PC-9 (cell line): Measurements from ENCODE around the gene SHANK3. TPM values are rescaled to one million over a fixed set of nuclear protein-coding genes. Genes with fewer than 3 reads are reported as not detected.

Experiments used
- BruUV-seq: library from RNA; stranded (reverse); fragments of 400-500 nt; replicated peaks from 2 replicates; lab custom pipeline; 2021; lab: Mats Ljungman, UMichigan
- CTCF ChIA-PET: fragments of 300-600 bp; sonication (Branson Sonifier 250); formaldehyde crosslinking; loops from one replicate; lab custom pipeline; 2022; ENCODE audit warnings: antibody characterized with exemption; lab: Charles Lee
- POLR2A ChIA-PET: fragments of 300-600 bp; sonication (Branson Sonifier 250); formaldehyde crosslinking; loops from one replicate; lab custom pipeline; 2022; ENCODE audit warnings: antibody characterized with exemption; ENCODE audit not compliant: unreplicated experiment; lab: Charles Lee
- DNase-seq, 2 experiments: peaks; one replicate each; pipeline versions ENCODE4 v3.0.0 to v3.0.0-alpha.2; 2015 to 2022; ENCODE audit warnings: mixed read lengths in 1 of 2
- H2AFZ ChIP-seq: fragments of 200-600 bp; sonication (generic); 2 replicates; pipeline ENCODE4 v1.8.1; 2017; ENCODE audit warnings: antibody characterized with exemption
- H3F3A ChIP-seq: fragments of 200-600 bp; sonication (generic); 2 replicates; pipeline ENCODE4 v1.8.1; 2017; ENCODE audit warnings: antibody characterized with exemption, mild to moderate bottlenecking, low read depth; ENCODE audit not compliant: insufficient read depth
- H3K27ac ChIP-seq: fragments of 200-600 bp; sonication (generic); 2 replicates; pipeline ENCODE4 v1.6.1; 2016; ENCODE audit warnings: mixed run types
- H3K27me3 ChIP-seq: fragments of 200-600 bp; sonication (generic); 2 replicates; pipeline ENCODE4 v1.6.1; 2016; ENCODE audit warnings: low read depth, mixed run types; ENCODE audit not compliant: insufficient read depth
- H3K36me3 ChIP-seq: fragments of 200-600 bp; sonication (generic); 2 replicates; pipeline ENCODE4 v1.6.1; 2016; ENCODE audit warnings: low read depth, mixed run types
- H3K4me1 ChIP-seq: fragments of 200-600 bp; sonication (generic); replicated peaks from 2 replicates; pipeline ENCODE4 v1.6.1; 2016; ENCODE audit warnings: mixed run types; ENCODE audit not compliant: insufficient read depth
- H3K4me2 ChIP-seq: fragments of 200-600 bp; sonication (generic); 2 replicates; pipeline ENCODE4 v1.6.1; 2017; ENCODE audit warnings: mixed run types
- H3K4me3 ChIP-seq: fragments of 200-600 bp; sonication (generic); 2 replicates; pipeline ENCODE4 v1.6.1; 2016; ENCODE audit warnings: mixed run types
- H3K79me2 ChIP-seq: fragments of 200-600 bp; sonication (generic); 2 replicates; pipeline ENCODE4 v1.6.1; 2017; ENCODE audit warnings: low read depth, mixed run types
- H3K9me2 ChIP-seq: fragments of 200-600 bp; sonication (generic); 2 replicates; pipeline ENCODE4 v1.8.1; 2017; ENCODE audit warnings: mild to moderate bottlenecking; ENCODE audit not compliant: insufficient read depth
- H3K9me3 ChIP-seq: fragments of 200-600 bp; sonication (generic); 2 replicates; pipeline ENCODE4 v1.8.1; 2016; ENCODE audit warnings: low read depth; ENCODE audit not compliant: insufficient read depth
- H4K20me1 ChIP-seq: fragments of 200-600 bp; sonication (generic); 2 replicates; pipeline ENCODE4 v1.8.1; 2017; ENCODE audit not compliant: insufficient read depth
- CTCF ChIP-seq: fragments of 200-600 bp; sonication (generic); conservative IDR thresholded peaks from 2 replicates; pipeline ENCODE4 v1.6.1; 2017; ENCODE audit warnings: mixed run types, antibody characterized with exemption, mild to moderate bottlenecking, moderate library complexity
- EZH2 ChIP-seq: fragments of 200-600 bp; sonication (generic); IDR thresholded peaks from 2 replicates; pipeline ENCODE4 v1.8.0; 2017; ENCODE audit warnings: antibody characterized with exemption, low read depth
- intact Hi-C: fragments of 100-400 bp; cut with micrococcal nuclease; formaldehyde crosslinking; loops from one replicate; pipeline ENCODE4 v1.10.0; 2022; ENCODE audit not compliant: unreplicated experiment
- total RNA-seq: library from RNA; stranded (reverse); gene quantifications from 2 replicates; pipeline ENCODE4 v1.2.3, GENCODE V29; 2021

The SHANK3 gene
- total RNA-seq, 1 experiment from 2014 or later: 5.8 TPM

GRCh38 chr22:50674130-50674500 lies 1.5 kb downstream of the SHANK3 start:
- TF ChIP-seq CTCF (no peak), EZH2 (no peak)

GRCh38 chr22:50674606-50675552 lies 2.3 kb downstream of the SHANK3 start:
- peak; percentile 89 to 90 for DNase-seq
- ChIA-PET CTCF (interaction anchor here (0.6 to 1.0 kb wide), 4 partner anchors 9 to 434 kb away, joined by 3 read pairs; no protein-coding TSS in a partner anchor), POLR2A (interaction anchor here (0.5 to 0.6 kb wide), 2 partner anchors 23 to 25 kb away, joined by 4 to 6 read pairs; no protein-coding TSS in a partner anchor)
- Histone ChIP-seq H3K36me3 (no peaks in the 10 kb centered on the region), H4K20me1 (0 out of 2 replicates have a peak, but pooled peaks cover 3% of the 10 kb centered on the region), H3K9me2 (no peaks in the 10 kb centered on the region), H3K4me1 (peaks cover 15% of the 10 kb centered on the region; the same call in 1 of the 2 replicates), H3K27ac (no peak overlapping the region), H3K79me2 (peaks cover 4% of the 10 kb centered on the region; the same call in 1 of the 2 replicates), H2AFZ (peak overlapping the region; percentile 63), H3F3A (peaks cover 30% of the 10 kb centered on the region; the same call in 1 of the 2 replicates), H3K4me3 (peak overlapping the region; percentile 58), H3K27me3 (no peaks in the 10 kb centered on the region), H3K9me3 (no peaks in the 10 kb centered on the region), H3K4me2 (peak overlapping the region; percentile 77)
- TF ChIP-seq CTCF (no peak), EZH2 (no peak)
- no TSS peak for BruUV-seq
- intact Hi-C loops: no loop called here

More at GRCh38 chr22:50674130-50674500, 1.5 kb downstream of the SHANK3 start:
- H3F3A ChIP-seq: peaks cover 28% of the 10 kb centered on the region; the same call in 1 of the 2 replicates
- DNase-seq: no peak
- no peak overlapping the region for H2AFZ ChIP-seq
- peak overlapping the region; percentile 52 for H3K4me2 ChIP-seq
- no peaks in the 10 kb centered on the region for H3K27me3 ChIP-seq
- POLR2A ChIA-PET: interaction anchor here (0.6 kb wide), 1 partner anchor 26 kb away, joined by 4 read pairs; no protein-coding TSS in a partner anchor
- BruUV-seq: no TSS peak
- H3K9me2 ChIP-seq: no peaks in the 10 kb centered on the region
- 0 out of 2 replicates have a peak, but pooled peaks cover 3% of the 10 kb centered on the region for H4K20me1 ChIP-seq
- no peak overlapping the region; the same call in 1 of the 2 replicates for H3K4me3 ChIP-seq
- intact Hi-C loops: no loop called here
- peaks cover 15% of the 10 kb centered on the region; the same call in 1 of the 2 replicates for H3K4me1 ChIP-seq
- H3K36me3 ChIP-seq: no peaks in the 10 kb centered on the region
- H3K27ac ChIP-seq: no peak overlapping the region
- no peaks in the 10 kb centered on the region for H3K9me3 ChIP-seq
- H3K79me2 ChIP-seq: peaks cover 4% of the 10 kb centered on the region; the same call in 1 of the 2 replicates
- CTCF ChIA-PET: interaction anchor here (0.8 kb wide), 1 partner anchor 25 kb away, joined by 3 read pairs; no protein-coding TSS in a partner anchor

GRCh38 chr22:50675553-50676179 lies 3.0 kb downstream of the SHANK3 start:
- DNase-seq: peak in 1 of 2 experiments; percentile 32
- intact Hi-C loops: no loop called here
- Histone ChIP-seq H4K20me1 (0 out of 2 replicates have a peak, but pooled peaks cover 3% of the 10 kb centered on the region), H3K9me3 (no peaks in the 10 kb centered on the region), H3K4me2 (peak overlapping the region; percentile 77), H3K79me2 (peaks cover 4% of the 10 kb centered on the region; the same call in 1 of the 2 replicates), H3K9me2 (no peaks in the 10 kb centered on the region), H3K36me3 (no peaks in the 10 kb centered on the region), H3K27ac (no peak overlapping the region), H2AFZ (peak overlapping the region; percentile 63; the same call in 1 of the 2 replicates), H3K4me1 (peaks cover 15% of the 10 kb centered on the region; the same call in 1 of the 2 replicates), H3K27me3 (no peaks in the 10 kb centered on the region), H3K4me3 (peak overlapping the region; percentile 58), H3F3A (peaks cover 23% of the 10 kb centered on the region; the same call in 1 of the 2 replicates)
- CTCF ChIA-PET: interaction anchor here (0.6 to 1.0 kb wide), 3 partner anchors 9 to 435 kb away, joined by 3 to 4 read pairs (median 3); partner anchors contain the start of gene ARSA
- TF ChIP-seq EZH2 (no peak), CTCF (no peak)
- no TSS peak for BruUV-seq
- POLR2A ChIA-PET: no interaction called here
